HG02938 (cell line): ENCODE results near the gene TSC22D3.

ENCODE experiments used
- ATAC-seq: cut with Tn5 transposase; IDR thresholded peaks from one replicate; pipeline ENCODE4 v1.9.1; 2021; ENCODE audit warnings: mild to moderate bottlenecking, moderate library complexity; ENCODE audit not compliant: unreplicated experiment

Gene TSC22D3

GRCh38 chrX:107730991-107731766, 44.4 kb downstream of the TSC22D3 start:
- no peak for ATAC-seq

GRCh38 chrX:107730298-107730655, 45.3 kb downstream of the TSC22D3 start:
- ATAC-seq = no peak

- ATAC-seq = peak; percentile 88
These were observed 45.9 kb downstream of the TSC22D3 start for GRCh38 chrX:107729558-107730297.

- no peak for ATAC-seq
These were observed 47.1 kb downstream of the TSC22D3 start for GRCh38 chrX:107728371-107729099.

DNA sequence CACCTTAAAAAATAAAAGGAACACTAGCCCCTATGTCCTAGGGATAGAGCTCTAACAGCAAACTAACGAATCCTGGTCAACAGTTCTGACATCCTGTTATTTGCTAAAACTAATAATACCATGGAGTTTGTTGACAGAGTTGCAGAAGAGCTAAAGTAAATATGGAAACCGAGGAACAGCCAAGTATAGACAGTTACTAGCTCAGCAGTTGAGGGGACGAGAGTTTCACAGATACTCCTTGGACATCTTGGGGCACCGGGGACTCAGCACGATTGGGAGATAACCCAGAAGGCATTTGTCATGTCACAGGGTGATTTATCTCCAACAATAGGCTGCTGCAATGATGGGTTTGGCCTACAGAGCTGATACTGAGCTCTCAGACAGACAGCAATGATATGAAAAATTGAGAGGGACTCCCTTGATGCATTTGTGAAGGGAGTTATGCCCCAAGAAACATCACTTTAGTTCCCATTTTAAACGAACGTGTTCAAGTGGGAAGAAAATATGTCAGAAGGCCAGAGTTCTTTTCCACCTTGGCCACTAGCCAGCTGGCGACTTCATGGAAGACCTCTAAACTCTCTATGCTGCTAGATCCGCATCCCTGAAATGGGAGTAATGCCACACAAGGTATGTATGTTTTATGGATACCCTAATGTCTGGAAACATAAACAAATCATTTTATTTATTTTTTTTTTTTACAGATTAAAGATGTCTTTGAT, 48.6 kb downstream of the TSC22D3 start:
- ATAC-seq = no peak

DNA sequence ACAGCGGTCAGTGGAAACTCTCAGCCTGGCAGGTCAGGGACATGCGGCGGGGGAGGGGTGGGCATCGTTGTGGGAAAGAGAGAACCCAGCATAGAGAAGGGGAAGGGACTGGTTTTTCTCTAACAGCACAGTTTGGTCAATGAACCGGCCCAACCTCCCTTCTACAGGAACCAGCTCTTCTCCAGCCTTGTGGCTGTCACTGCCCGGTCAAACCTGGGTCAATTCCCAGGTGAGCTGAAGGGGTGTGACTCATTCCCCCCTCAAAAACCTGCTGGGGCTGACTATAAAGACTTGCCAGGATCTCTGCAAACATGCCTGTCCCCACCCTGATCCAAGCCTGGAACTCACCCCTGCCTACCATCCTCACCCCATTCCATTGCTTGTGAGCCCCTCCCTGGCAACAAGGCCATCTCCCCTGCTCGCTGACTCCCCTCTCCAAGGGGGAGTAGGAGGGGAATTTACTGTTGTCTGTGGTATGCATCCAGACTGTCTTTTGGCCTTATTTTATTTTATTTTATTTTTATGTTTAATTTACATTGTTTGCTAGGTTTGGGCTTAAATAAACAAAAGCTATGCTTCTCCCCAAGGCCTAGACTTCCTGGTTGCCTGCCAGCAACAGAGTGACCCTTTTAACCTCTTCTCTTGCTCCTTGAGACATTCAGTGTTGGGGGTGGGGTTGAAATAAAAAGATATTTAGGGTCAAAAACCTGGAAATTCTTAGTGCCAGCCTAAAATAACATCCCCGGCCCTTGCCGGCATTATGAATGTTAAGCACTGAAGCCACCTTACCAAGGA, 49.6 kb downstream of the TSC22D3 start:
- no peak for ATAC-seq

GRCh38 chrX:107724653-107725052, 50.9 kb downstream of the TSC22D3 start:
- ATAC-seq = no peak

DNA sequence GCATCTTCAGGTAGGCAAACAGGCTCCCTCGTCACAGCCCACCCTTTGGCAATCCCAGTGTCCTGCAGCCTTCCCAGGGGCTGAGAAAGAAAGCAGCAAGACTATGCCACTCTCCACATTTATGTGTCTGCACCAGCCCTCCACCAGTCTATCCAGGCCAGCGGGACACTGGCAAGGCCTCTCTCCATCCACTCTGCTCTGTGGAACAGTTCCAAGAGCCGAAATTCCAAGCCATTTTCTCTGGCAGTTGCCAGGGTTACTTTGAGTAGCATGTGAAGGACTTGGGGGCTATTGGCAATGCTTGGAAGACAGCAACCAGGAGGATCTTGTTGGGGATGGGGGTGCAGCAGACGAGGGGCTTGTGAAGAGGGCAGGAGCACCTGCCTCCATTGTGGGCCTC, 52.1 kb downstream of the TSC22D3 start:
- ATAC-seq = no peak

DNA sequence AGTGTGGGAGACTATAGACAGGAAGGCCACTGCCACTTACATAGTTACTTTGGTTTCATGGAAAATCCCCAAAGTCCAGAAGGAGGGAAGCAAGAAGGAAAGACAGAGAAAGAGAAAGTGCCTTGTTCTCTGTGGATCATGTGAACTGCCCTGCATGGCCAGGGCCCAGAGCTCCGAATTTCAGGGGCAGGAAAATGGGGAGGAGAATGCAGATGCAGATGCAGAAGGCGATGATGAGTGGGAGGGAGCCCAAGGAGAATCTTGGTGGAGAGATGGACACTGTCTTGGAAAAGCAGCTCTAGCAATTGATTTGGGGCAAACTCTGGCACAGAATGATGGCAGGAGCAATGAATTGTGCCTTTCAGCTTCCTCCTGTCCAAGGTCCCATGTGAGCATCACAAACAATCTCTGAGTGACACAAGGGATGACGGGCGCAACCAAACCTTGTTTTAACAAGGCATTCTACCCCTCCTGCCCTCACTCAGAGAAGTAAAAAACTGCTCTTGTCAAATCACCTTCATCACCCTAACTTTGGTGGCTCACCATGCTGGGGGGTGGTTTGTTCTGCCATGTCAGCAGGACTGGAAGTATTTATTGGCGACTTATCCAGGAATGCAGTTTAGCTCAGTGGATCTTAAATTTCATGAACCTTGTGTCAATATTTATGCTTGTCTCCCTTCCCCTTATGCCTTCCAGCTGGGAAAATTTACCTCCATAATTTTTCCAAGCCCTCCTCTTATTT, 53.5 kb downstream of the TSC22D3 start:
- ATAC-seq = no peak

GRCh38 chrX:107721318-107721717, 54.3 kb downstream of the TSC22D3 start:
- ATAC-seq = peak; percentile 53

- ATAC-seq = no peak
These were observed 57.4 kb downstream of the TSC22D3 start for GRCh38 chrX:107718156-107718621.

- peak; percentile 65 for ATAC-seq
These were observed 58.5 kb downstream of the TSC22D3 start for GRCh38 chrX:107716816-107717700.

DNA sequence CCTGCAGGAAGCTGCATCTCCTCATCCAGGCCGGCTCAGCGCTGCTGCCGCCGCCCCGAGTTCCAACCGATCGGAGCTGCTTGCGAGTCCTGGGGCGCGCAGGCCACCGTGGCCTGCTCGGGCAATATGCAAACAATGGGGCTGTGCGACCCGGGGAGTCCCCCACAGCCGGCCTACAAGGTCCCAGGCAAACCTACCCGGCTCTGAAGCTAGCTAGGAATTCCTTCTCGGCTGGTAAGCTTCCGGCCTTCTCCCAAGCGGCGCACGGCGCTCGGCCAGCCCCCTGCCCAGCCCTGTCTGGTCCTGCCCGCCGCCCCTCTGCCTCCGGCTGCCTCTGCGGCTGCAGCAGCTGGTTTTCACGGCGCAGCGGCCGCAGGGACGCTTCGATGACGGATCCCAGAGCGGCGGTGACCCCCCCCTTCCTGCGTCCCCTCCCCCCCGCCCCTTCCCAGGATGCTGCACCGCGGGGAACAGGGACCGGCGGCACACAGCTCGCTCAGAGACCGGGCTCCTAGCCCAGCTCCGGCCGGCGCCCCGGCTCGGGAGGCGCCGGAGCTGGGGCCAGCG, 59.4 kb downstream of the TSC22D3 start:
- ATAC-seq = peak; percentile 0

GRCh38 chrX:107715331-107716117, 60.1 kb downstream of the TSC22D3 start:
- ATAC-seq = no peak

DNA sequence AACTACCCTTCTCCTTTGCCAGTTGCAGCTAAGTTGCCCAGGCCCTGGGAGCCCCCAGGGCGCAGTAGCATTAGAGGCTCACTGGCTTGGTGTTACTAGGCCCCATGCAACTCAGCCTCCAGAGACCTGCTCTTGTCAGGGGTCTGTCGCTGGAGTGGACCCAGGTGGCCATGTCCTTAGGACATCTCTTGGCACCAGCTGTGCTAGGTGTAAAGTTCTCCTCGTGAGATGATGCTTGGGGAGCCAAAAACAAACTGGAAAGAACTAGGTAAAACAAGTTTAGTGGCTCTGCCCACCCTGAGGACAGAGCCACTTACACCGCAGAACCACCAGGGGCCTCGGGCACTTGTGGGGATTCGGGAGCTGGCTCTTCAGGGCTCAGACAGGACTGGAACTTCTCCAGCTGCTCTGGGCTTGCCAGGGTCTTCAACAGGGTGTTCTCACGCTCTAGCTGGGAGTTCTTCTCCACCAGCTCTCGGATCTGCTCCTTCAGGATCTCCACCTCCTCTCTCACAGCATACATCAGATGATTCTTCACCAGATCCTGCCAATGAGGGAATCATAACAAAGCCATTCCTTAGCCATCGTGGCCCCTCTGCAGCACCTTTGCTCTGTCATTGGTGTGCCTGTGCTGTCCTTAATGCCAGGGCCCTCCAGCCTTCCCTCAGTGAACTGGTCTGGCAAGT, 61.2 kb downstream of the TSC22D3 start:
- ATAC-seq = no peak

GRCh38 chrX:107713543-107714205, 61.9 kb downstream of the TSC22D3 start:
- no peak for ATAC-seq
